H9 (cell line): Measurements from ENCODE around the gene LYPLA2. TPM values are rescaled to one million over a fixed set of nuclear protein-coding genes. Genes with fewer than 3 reads are reported as not detected.

Experiments used
- DNase-seq: peaks from one replicate; pipeline ENCODE4 v3.0.0-alpha.2; 2017
- H2AFZ ChIP-seq: one replicate; pipeline ENCODE4 v1.6.1; 2013; ENCODE audit warnings: mild to moderate bottlenecking, low read length, control low read depth, moderate library complexity
- H2AK5ac ChIP-seq: 2 replicates; pipeline ENCODE4 v1.6.1; 2013; ENCODE audit warnings: low read length, control low read depth, mixed read lengths; ENCODE audit not compliant: insufficient read length
- H2BK120ac ChIP-seq: one replicate; pipeline ENCODE4 v1.6.1; 2013; ENCODE audit warnings: low read depth, mild to moderate bottlenecking, low read length, control low read depth, inconsistent platforms; ENCODE audit not compliant: poor library complexity, severe bottlenecking
- H2BK12ac ChIP-seq: 2 replicates; pipeline ENCODE4 v1.6.1; 2013; ENCODE audit warnings: low read length, control low read depth, mixed read lengths, low read depth; ENCODE audit not compliant: insufficient read length
- H2BK15ac ChIP-seq: 2 replicates; pipeline ENCODE4 v1.6.1; 2013; ENCODE audit warnings: low read depth, low read length, control low read depth
- H2BK20ac ChIP-seq: one replicate; pipeline ENCODE4 v1.6.1; 2013; ENCODE audit warnings: low read depth, mild to moderate bottlenecking, low read length, control low read depth, inconsistent platforms; ENCODE audit not compliant: poor library complexity, severe bottlenecking
- H2BK5ac ChIP-seq: 2 replicates; pipeline ENCODE4 v1.6.1; 2013; ENCODE audit warnings: low read length, control low read depth, mixed read lengths; ENCODE audit not compliant: insufficient read length
- H3K14ac ChIP-seq: 2 replicates; pipeline ENCODE4 v1.6.1; 2013; ENCODE audit warnings: low read length, control low read depth; ENCODE audit not compliant: insufficient read depth
- H3K18ac ChIP-seq: 2 replicates; pipeline ENCODE4 v1.6.1; 2013; ENCODE audit warnings: low read depth, mild to moderate bottlenecking, mixed read lengths, low read length, control low read depth; ENCODE audit not compliant: insufficient read length
- H3K23ac ChIP-seq: 2 replicates; pipeline ENCODE4 v1.6.1; 2013; ENCODE audit warnings: low read length, control low read depth, mixed read lengths, low read depth; ENCODE audit not compliant: insufficient read length
- H3K23me2 ChIP-seq: 2 replicates; pipeline ENCODE4 v1.6.1; 2013; ENCODE audit warnings: low read depth, mild to moderate bottlenecking, mixed read lengths, low read length, control low read depth; ENCODE audit not compliant: insufficient read length, poor library complexity, severe bottlenecking
- H3K27ac ChIP-seq: 2 replicates; pipeline ENCODE4 v1.5.1; 2013; ENCODE audit warnings: low read length, control low read depth, mixed read lengths, low read depth; ENCODE audit not compliant: insufficient read length
- H3K27me3 ChIP-seq: 2 replicates; pipeline ENCODE4 v1.6.1; 2013; ENCODE audit warnings: low read length, control low read depth, inconsistent platforms; ENCODE audit not compliant: insufficient read depth
- H3K4ac ChIP-seq: 2 replicates; pipeline ENCODE4 v1.6.1; 2013; ENCODE audit warnings: low read depth, mild to moderate bottlenecking, control low read depth, inconsistent platforms, low read length, moderate library complexity
- H3K4me1 ChIP-seq: 2 replicates; pipeline ENCODE4 v1.6.1; 2013; ENCODE audit warnings: low read length, control low read depth, inconsistent platforms; ENCODE audit not compliant: insufficient read depth
- H3K4me2 ChIP-seq: 2 replicates; pipeline ENCODE4 v1.6.1; 2013; ENCODE audit warnings: low read length, control low read depth, mixed read lengths; ENCODE audit not compliant: insufficient read length, insufficient read depth
- H3K56ac ChIP-seq: 2 replicates; pipeline ENCODE4 v1.6.1; 2013; ENCODE audit warnings: low read depth, mild to moderate bottlenecking, mixed read lengths, low read length, control low read depth; ENCODE audit not compliant: insufficient read length
- H3K79me1 ChIP-seq: 2 replicates; pipeline ENCODE4 v1.6.1; 2013; ENCODE audit warnings: low read depth, mild to moderate bottlenecking, moderate library complexity, low read length, control low read depth, inconsistent platforms; ENCODE audit not compliant: insufficient read depth, poor library complexity, severe bottlenecking
- H3K79me2 ChIP-seq: 2 replicates; pipeline ENCODE4 v1.6.1; 2013; ENCODE audit warnings: low read length, control low read depth, inconsistent platforms; ENCODE audit not compliant: insufficient read depth
- H3K9ac ChIP-seq: 2 replicates; pipeline ENCODE4 v1.6.1; 2013; ENCODE audit warnings: low read length, control low read depth, mixed read lengths; ENCODE audit not compliant: insufficient read length; ENCODE audit errors: extremely low read depth
- H3K9me3 ChIP-seq: one replicate; pipeline ENCODE4 v1.6.1; 2013; ENCODE audit warnings: low read depth, low read length, inconsistent platforms; ENCODE audit not compliant: control insufficient read depth
- H3T11ph ChIP-seq: one replicate; pipeline ENCODE4 v1.6.1; 2013; ENCODE audit warnings: mild to moderate bottlenecking, low read length, control low read depth, inconsistent platforms
- H4K20me1 ChIP-seq: one replicate; pipeline ENCODE4 v1.6.1; 2013; ENCODE audit not compliant: control insufficient read depth, insufficient read length, insufficient read depth
- H4K5ac ChIP-seq: 2 replicates; pipeline ENCODE4 v1.6.1; 2013; ENCODE audit warnings: low read depth, mild to moderate bottlenecking, mixed read lengths, low read length, control low read depth; ENCODE audit not compliant: insufficient read length
- H4K8ac ChIP-seq: replicated peaks from 2 replicates; pipeline ENCODE4 v1.6.1; 2013; ENCODE audit warnings: low read length, control low read depth, mixed read lengths, low read depth; ENCODE audit not compliant: insufficient read length
- H4K91ac ChIP-seq: 2 replicates; pipeline ENCODE4 v1.6.1; 2013; ENCODE audit warnings: low read depth, mild to moderate bottlenecking, moderate library complexity, mixed read lengths, low read length, control low read depth; ENCODE audit not compliant: insufficient read length
- H3K27ac Mint-ChIP-seq, 3 experiments: 2 replicates in 2 of 3; 3 replicates in 1 of 3; pipeline ENCODE4 v1.8.0; 2020 to 2021; ENCODE audit warnings: mixed read lengths in 3 of 3, mild to moderate bottlenecking in 1 of 3, moderate library complexity in 1 of 3
- H3K27me3 Mint-ChIP-seq: 2 replicates; pipeline ENCODE4 v1.8.0; 2021; ENCODE audit warnings: low read depth, mild to moderate bottlenecking, moderate library complexity, mixed read lengths
- H3K36me3 Mint-ChIP-seq, 3 experiments: 2 replicates in 2 of 3; 3 replicates in 1 of 3; pipeline ENCODE4 v1.8.0; 2020 to 2021; ENCODE audit warnings: low read depth in 3 of 3, mixed read lengths in 3 of 3; ENCODE audit not compliant: insufficient read depth in 1 of 3
- H3K4me1 Mint-ChIP-seq, 2 experiments: 2 replicates each; pipeline ENCODE4 v1.8.0; 2020; ENCODE audit warnings: mixed read lengths in 2 of 2
- H3K4me3 Mint-ChIP-seq, 2 experiments: 2 replicates in 1 of 2; 3 replicates in 1 of 2; pipeline ENCODE4 v1.8.0; 2020 to 2021; ENCODE audit warnings: mild to moderate bottlenecking in 2 of 2, mixed read lengths in 2 of 2, moderate library complexity in 1 of 2
- H3K9me3 Mint-ChIP-seq, 2 experiments: 2 replicates in 1 of 2; 3 replicates in 1 of 2; pipeline ENCODE4 v1.8.0; 2020; ENCODE audit warnings: mild to moderate bottlenecking in 2 of 2, mixed read lengths in 2 of 2, moderate library complexity in 1 of 2
- total RNA-seq: library from RNA; stranded (reverse); gene quantifications from 2 replicates; pipeline ENCODE4 v1.2.1, GENCODE V29; 2021
- TF ChIP-seq, protein P1 (sequence below): fragments of 200-600 bp; sonication (generic); conservative IDR thresholded peaks from 3 replicates; pipeline ENCODE4 v1.8.0; 2021; ENCODE audit warnings: antibody characterized with exemption, mild to moderate bottlenecking

LYPLA2 gene
- total RNA-seq, 1 experiment from 2014 or later, result 118 TPM

- DNase-seq, result no peak
- no peak overlapping the region for H3K9ac ChIP-seq
These were observed 26.0 kb downstream of the LYPLA2 start for GRCh38 chr1:23816906-23817305.

More at GRCh38 chr1:23816906-23817305, 26.0 kb downstream of the LYPLA2 start:
- no peak overlapping the region for H4K8ac ChIP-seq
- H3K14ac ChIP-seq, result no peak overlapping the region
- H3K56ac ChIP-seq, result no peak overlapping the region
- no peak overlapping the region for H2BK120ac ChIP-seq
- no peak overlapping the region for H3K4ac ChIP-seq
- H3K4me1 ChIP-seq, result no peaks in the 10 kb centered on the region
- no peak overlapping the region for H2BK12ac ChIP-seq
- Mint-ChIP-seq H3K4me3 (no peak overlapping the region), H3K27me3 (no peaks in the 10 kb centered on the region), H3K4me1 (no peaks in the 10 kb centered on the region), H3K9me3 (no peaks in the 10 kb centered on the region), H3K36me3 (peaks cover 0 to 23% (median 6%) of the 10 kb centered on the region in 3 experiments; a peak in 6 of 7 replicates), H3K27ac (no peak overlapping the region)
- no peak overlapping the region for H3K4me2 ChIP-seq
- no peak overlapping the region for H4K91ac ChIP-seq
- no peak overlapping the region for H3T11ph ChIP-seq
- no peak overlapping the region for H3K18ac ChIP-seq
- no peak overlapping the region for H2BK20ac ChIP-seq
- H3K27me3 ChIP-seq, result no peaks in the 10 kb centered on the region
- no peak overlapping the region for H2BK5ac ChIP-seq
- no peak overlapping the region for H2AFZ ChIP-seq
- H2BK15ac ChIP-seq, result no peak overlapping the region
- H2AK5ac ChIP-seq, result no peak overlapping the region
- H3K79me1 ChIP-seq, result no peaks in the 10 kb centered on the region
- no peaks in the 10 kb centered on the region for H3K79me2 ChIP-seq
- H3K23ac ChIP-seq, result no peak overlapping the region
- H4K5ac ChIP-seq, result no peak overlapping the region
- H3K23me2 ChIP-seq, result no peaks in the 10 kb centered on the region
- H3K27ac ChIP-seq, result no peak overlapping the region
- no peaks in the 10 kb centered on the region for H3K9me3 ChIP-seq
- TF ChIP-seq, protein P1, sequence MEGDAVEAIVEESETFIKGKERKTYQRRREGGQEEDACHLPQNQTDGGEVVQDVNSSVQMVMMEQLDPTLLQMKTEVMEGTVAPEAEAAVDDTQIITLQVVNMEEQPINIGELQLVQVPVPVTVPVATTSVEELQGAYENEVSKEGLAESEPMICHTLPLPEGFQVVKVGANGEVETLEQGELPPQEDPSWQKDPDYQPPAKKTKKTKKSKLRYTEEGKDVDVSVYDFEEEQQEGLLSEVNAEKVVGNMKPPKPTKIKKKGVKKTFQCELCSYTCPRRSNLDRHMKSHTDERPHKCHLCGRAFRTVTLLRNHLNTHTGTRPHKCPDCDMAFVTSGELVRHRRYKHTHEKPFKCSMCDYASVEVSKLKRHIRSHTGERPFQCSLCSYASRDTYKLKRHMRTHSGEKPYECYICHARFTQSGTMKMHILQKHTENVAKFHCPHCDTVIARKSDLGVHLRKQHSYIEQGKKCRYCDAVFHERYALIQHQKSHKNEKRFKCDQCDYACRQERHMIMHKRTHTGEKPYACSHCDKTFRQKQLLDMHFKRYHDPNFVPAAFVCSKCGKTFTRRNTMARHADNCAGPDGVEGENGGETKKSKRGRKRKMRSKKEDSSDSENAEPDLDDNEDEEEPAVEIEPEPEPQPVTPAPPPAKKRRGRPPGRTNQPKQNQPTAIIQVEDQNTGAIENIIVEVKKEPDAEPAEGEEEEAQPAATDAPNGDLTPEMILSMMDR, result no peak
- H4K20me1 ChIP-seq, result no peaks in the 10 kb centered on the region
